Astrocyte of the spinal cord (primary cell): ENCODE measurements around the gene LUZP2.

Experiments
- DNase-seq: peaks from one replicate; pipeline ENCODE4 v3.0.0; 2011; ENCODE audit warnings: low read depth, low spot score
- H3K4me3 ChIP-seq: 2 replicates; pipeline ENCODE4 v1.5.1; 2011; ENCODE audit warnings: low read depth, mild to moderate bottlenecking, low read length, moderate library complexity
- CTCF ChIP-seq: IDR thresholded peaks from 2 replicates; pipeline ENCODE4 v1.5.1; 2012; ENCODE audit warnings: low read depth, mild to moderate bottlenecking, low read length, inconsistent platforms
- in situ Hi-C: cut with HindIII; loops from 2 replicates; pipeline ENCODE4 v1.10.0; 2017; ENCODE audit warnings: low sequenced_read_pairs

The LUZP2 gene

DNA sequence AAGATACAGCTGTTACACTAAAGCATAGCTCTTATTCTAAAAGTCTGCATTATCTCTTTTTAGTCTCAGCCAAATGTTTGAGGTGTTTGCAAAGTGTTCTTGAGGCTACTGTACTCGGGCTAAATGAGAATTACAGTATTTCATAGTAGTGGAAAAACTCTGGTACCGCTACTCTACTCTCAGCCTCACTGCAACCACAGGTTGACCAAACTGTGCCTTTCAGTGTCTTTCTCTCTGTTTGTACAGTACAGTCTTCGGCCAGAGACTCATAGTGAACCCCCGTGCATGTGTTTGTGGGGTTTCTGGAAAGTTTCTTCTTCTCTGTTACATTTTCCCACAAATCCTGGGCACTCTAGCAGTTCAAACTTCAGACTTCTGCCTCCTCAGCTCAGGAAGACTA is 7.4 kb upstream of the LUZP2 start:
- DNase-seq: no peak
- H3K4me3 ChIP-seq: no peak overlapping the region
- in situ Hi-C loops: no loop called here
- no peak for TF ChIP-seq CTCF

- in situ Hi-C loops: no loop called here
Measured at GRCh38 chr11:24496386-24496735, 492 bp upstream of the LUZP2 start.

GRCh38 chr11:24497831-24498230 is 978 bp downstream of the LUZP2 start:
- no peak for TF ChIP-seq CTCF
- DNase-seq: no peak
- in situ Hi-C loops: no loop called here
- no peak overlapping the region for H3K4me3 ChIP-seq

More at GRCh38 chr11:24496386-24496735, 492 bp upstream of the LUZP2 start:
- H3K4me3 ChIP-seq: peak overlapping the region; percentile 55
- peak; percentile 22 for DNase-seq
- TF ChIP-seq CTCF: no peak

DNA sequence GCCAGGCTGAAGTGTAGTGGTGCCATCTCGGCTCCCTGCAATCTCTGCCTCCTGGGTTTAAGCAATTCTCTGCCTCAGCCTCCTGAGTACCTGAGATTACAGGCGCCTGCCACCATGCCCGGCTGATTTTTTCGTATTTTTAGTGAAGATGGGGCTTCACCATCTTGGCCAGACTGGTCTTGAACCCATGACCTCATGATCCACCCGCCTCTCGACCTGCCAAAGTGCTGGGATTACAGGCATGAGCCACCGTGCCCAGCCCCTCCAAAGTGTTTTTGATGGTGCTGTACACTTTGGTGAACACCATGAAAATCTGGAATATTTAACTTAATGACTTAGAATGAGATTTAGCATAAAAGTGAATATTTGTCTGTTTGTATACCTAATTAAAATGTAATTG is 5.6 kb downstream of the LUZP2 start:
- no peak for DNase-seq
- TF ChIP-seq CTCF: no peak
- in situ Hi-C loops: no loop called here
- no peak overlapping the region for H3K4me3 ChIP-seq

- in situ Hi-C loops: no loop called here
- no peak overlapping the region for H3K4me3 ChIP-seq
- peak; percentile 42 for TF ChIP-seq CTCF
- peak; percentile 7 for DNase-seq
Measured at GRCh38 chr11:24509114-24509513, 12.3 kb downstream of the LUZP2 start.

DNA sequence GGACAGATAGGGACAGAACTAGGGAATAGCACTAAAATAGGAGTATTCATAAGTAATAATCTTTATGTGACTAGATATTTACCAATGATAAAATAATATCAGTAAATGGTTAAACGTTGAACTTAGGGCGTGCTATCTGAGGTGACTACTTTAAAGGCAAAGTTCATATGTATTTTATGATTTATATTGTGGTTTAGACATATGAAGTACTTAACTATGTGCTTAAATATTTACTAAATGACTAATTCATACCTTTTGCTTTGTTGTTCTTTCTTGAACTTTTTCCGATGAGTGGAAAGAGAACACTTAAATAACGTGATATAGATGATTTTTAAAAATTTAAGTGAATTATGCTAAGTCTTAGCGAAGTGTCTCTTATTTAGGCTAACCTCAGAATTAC is 14.7 kb downstream of the LUZP2 start:
- in situ Hi-C loops: no loop called here
- DNase-seq: no peak
- H3K4me3 ChIP-seq: no peak overlapping the region
- TF ChIP-seq CTCF: no peak

DNA sequence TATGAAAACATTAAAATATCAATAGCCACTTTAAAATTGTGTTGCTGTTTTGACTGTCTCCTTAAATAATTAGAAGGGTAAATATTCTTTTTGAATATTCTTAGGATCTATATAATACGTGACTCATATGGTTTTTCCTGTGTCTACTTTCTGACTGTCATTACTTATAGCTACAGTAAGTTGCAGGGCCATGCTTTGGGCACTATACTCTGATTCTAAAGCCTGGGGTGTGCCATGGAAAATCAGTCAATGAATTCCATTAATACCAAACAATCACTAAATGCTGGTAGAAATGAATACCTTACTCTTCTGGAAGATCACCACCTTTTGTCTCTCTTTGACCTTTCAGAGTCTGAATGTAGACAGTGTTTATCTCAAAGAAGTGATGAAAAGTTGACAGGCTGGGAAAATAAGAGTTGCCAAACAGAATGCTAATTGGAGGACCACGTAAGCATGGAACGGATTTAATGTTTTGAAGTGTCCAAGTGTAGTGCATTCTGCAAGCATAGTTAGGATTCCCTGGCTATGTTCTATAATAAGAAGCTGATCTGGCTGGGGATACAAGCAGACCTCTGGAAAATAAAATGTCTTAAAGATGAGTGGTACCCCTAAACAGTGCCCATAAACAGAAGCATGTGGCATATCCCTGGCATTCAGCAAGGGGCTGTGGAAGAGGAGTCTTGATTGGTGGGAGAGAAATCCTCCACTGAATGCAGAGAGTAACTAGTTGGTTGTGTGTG is 16.8 kb downstream of the LUZP2 start:
- no peak for DNase-seq
- in situ Hi-C loops: no loop called here
- no peak overlapping the region for H3K4me3 ChIP-seq
- no peak for TF ChIP-seq CTCF
